Sigmoid colon (tissue), 3 donors: ENCODE results near the gene CEP295NL.

Experiments
- CTCF ChIP-seq, 4 experiments: fragments of 450-650 bp in 3 of 4; fragments of 200-600 bp in 1 of 4; IDR thresholded peaks; one replicate each; pipeline ENCODE4 v1.5.1; 2016 to 2019; ENCODE audit warnings: antibody characterized with exemption in 4 of 4, mild to moderate bottlenecking in 3 of 4, moderate library complexity in 2 of 4
- POLR2A ChIP-seq, 2 donors: fragments of 450-650 bp; IDR thresholded peaks; one replicate each; pipeline ENCODE4 v1.6.1; 2016; ENCODE audit warnings: antibody characterized with exemption in 2 of 2, mild to moderate bottlenecking in 2 of 2, moderate library complexity in 2 of 2

GRCh38 chr17:78904371-78904770, 1.4 kb upstream of the CEP295NL start:
- TF ChIP-seq POLR2A (IDR thresholded peaks at IDR 0.05) (no peak), CTCF (IDR thresholded peaks at IDR 0.05) (no peak)
